Nephron progenitor cell (in vitro differentiated cells): ENCODE data around the gene TRMU.

ENCODE experiments used
- DNase-seq: peaks from one replicate; pipeline ENCODE4 v3.0.0; 2021
- H3K27ac Mint-ChIP-seq: 2 replicates; pipeline ENCODE4 v1.8.0; 2021; ENCODE audit warnings: mild to moderate bottlenecking, moderate library complexity, mixed read lengths
- H3K27me3 Mint-ChIP-seq: 2 replicates; pipeline ENCODE4 v1.8.0; 2021; ENCODE audit warnings: mild to moderate bottlenecking, low read depth, mixed read lengths; ENCODE audit not compliant: poor library complexity
- H3K36me3 Mint-ChIP-seq: 2 replicates; pipeline ENCODE4 v1.8.0; 2021; ENCODE audit warnings: low read depth, mixed read lengths
- H3K4me1 Mint-ChIP-seq: 2 replicates; pipeline ENCODE4 v1.8.0; 2021; ENCODE audit warnings: mixed read lengths
- H3K4me3 Mint-ChIP-seq: 2 replicates; pipeline ENCODE4 v1.8.0; 2021; ENCODE audit warnings: mild to moderate bottlenecking, moderate library complexity, mixed read lengths
- H3K9me3 Mint-ChIP-seq: 2 replicates; pipeline ENCODE4 v1.8.0; 2021; ENCODE audit warnings: mild to moderate bottlenecking, moderate library complexity, mixed read lengths
- CTCF ChIP-seq: fragments of 200-600 bp; sonication (generic); IDR thresholded peaks from 2 replicates; pipeline ENCODE4 v1.5.0; 2021; ENCODE audit warnings: antibody characterized with exemption

TRMU gene

GRCh38 chr22:46336119-46337078, 885 bp downstream of the TRMU start:
- Mint-ChIP-seq H3K36me3 (peaks cover 48% of the 10 kb centered on the region), H3K27me3 (peaks cover 5% of the 10 kb centered on the region), H3K4me3 (peak overlapping the region; percentile 96), H3K27ac (peak overlapping the region; percentile 31), H3K4me1 (peaks cover 31% of the 10 kb centered on the region), H3K9me3 (no peaks in the 10 kb centered on the region)
- peak; percentile 53 for DNase-seq
- no peak for TF ChIP-seq CTCF

GRCh38 chr22:46337870-46338269, 2.4 kb downstream of the TRMU start:
- H3K36me3 Mint-ChIP-seq: peaks cover 57% of the 10 kb centered on the region
- H3K4me1 Mint-ChIP-seq: peaks cover 31% of the 10 kb centered on the region
- no peaks in the 10 kb centered on the region for H3K9me3 Mint-ChIP-seq
- DNase-seq: no peak
- H3K4me3 Mint-ChIP-seq: peak overlapping the region; percentile 59
- TF ChIP-seq CTCF: no peak
- peaks cover 4% of the 10 kb centered on the region for H3K27me3 Mint-ChIP-seq
- no peak overlapping the region for H3K27ac Mint-ChIP-seq

- Mint-ChIP-seq H3K27me3 (peaks cover 2% of the 10 kb centered on the region), H3K4me3 (no peak overlapping the region), H3K9me3 (no peaks in the 10 kb centered on the region), H3K27ac (no peak overlapping the region), H3K4me1 (peaks cover 31% of the 10 kb centered on the region), H3K36me3 (peaks cover 53% of the 10 kb centered on the region)
- DNase-seq: no peak
- TF ChIP-seq CTCF: no peak
Observed at GRCh38 chr22:46338636-46339035, 3.1 kb downstream of the TRMU start.

GRCh38 chr22:46339956-46340355, 4.4 kb downstream of the TRMU start:
- peaks cover 24% of the 10 kb centered on the region for H3K4me1 Mint-ChIP-seq
- H3K27ac Mint-ChIP-seq: peak overlapping the region; percentile 27
- H3K36me3 Mint-ChIP-seq: peaks cover 64% of the 10 kb centered on the region
- H3K27me3 Mint-ChIP-seq: peaks cover 2% of the 10 kb centered on the region
- no peak for DNase-seq
- no peaks in the 10 kb centered on the region for H3K9me3 Mint-ChIP-seq
- TF ChIP-seq CTCF: no peak
- H3K4me3 Mint-ChIP-seq: no peak overlapping the region

GRCh38 chr22:46340676-46341075, 5.2 kb downstream of the TRMU start:
- Mint-ChIP-seq H3K27ac (no peak overlapping the region), H3K4me1 (peaks cover 20% of the 10 kb centered on the region), H3K9me3 (no peaks in the 10 kb centered on the region), H3K36me3 (peaks cover 67% of the 10 kb centered on the region), H3K4me3 (no peak overlapping the region), H3K27me3 (peaks cover 2% of the 10 kb centered on the region)
- TF ChIP-seq CTCF: no peak
- no peak for DNase-seq
